ENCODE data around the gene NEK4. TPM values are rescaled to one million over a fixed set of nuclear protein-coding genes. Genes with fewer than 3 reads are reported as not detected.
"Not testable (repeated sequence)": the region's sequence is repeated elsewhere in the genome, so short reads cannot be mapped to it uniquely, and the experiment has no call there.

Gene NEK4
- polyA plus RNA-seq, 10 donors: 8.6 to 13.6 (median 11.0) TPM

- peak; percentile 13 to 48 (median 33) for DNase-seq
These were observed 28.2 kb downstream of the NEK4 start for GRCh38 chr3:52742418-52743041.

GRCh38 chr3:52739730-52740129 is 31.0 kb downstream of the NEK4 start:
- no peak for DNase-seq

- DNase-seq: no peak
These were observed 37.4 kb downstream of the NEK4 start for GRCh38 chr3:52733256-52733891.

- DNase-seq: no peak
These were observed 39.1 kb downstream of the NEK4 start for GRCh38 chr3:52731590-52731989.

GRCh38 chr3:52730681-52731080 is 40.1 kb downstream of the NEK4 start:
- no peak for DNase-seq

GRCh38 chr3:52728753-52729152 is 42.0 kb downstream of the NEK4 start:
- DNase-seq: not testable (repeated sequence)

GRCh38 chr3:52724511-52724910 is 46.2 kb downstream of the NEK4 start:
- no peak for DNase-seq

GRCh38 chr3:52723935-52724334 is 46.8 kb downstream of the NEK4 start:
- DNase-seq: no peak

GRCh38 chr3:52722491-52722890 is 48.2 kb downstream of the NEK4 start:
- DNase-seq: no peak

- no peak for DNase-seq
These were observed 49.1 kb downstream of the NEK4 start for GRCh38 chr3:52721730-52722008.

- DNase-seq: peak in 1 of 3 donors; percentile 27
These were observed 49.6 kb downstream of the NEK4 start for GRCh38 chr3:52721002-52721729.

- no peak for DNase-seq
These were observed 51.1 kb downstream of the NEK4 start for GRCh38 chr3:52719618-52720017.

- DNase-seq: no peak
These were observed 54.9 kb downstream of the NEK4 start for GRCh38 chr3:52715714-52716305.

GRCh38 chr3:52714335-52715302 is 56.1 kb downstream of the NEK4 start:
- DNase-seq: peak in 1 of 3 donors; percentile 20

GRCh38 chr3:52712291-52713212 is 58.2 kb downstream of the NEK4 start:
- DNase-seq: no peak

- DNase-seq: no peak
These were observed 60.2 kb downstream of the NEK4 start for GRCh38 chr3:52710512-52710911.

- no peak for DNase-seq
These were observed 63.2 kb downstream of the NEK4 start for GRCh38 chr3:52707585-52707984.

- peak; percentile 85 to 99 (median 95) for DNase-seq
These were observed 64.8 kb downstream of the NEK4 start, which contains the start of the genes GLT8D1 and SPCS1 for GRCh38 chr3:52705688-52706686. GLT8D1 (minus strand) TSS chr3:52705791; CDS start chr3:52700460, 5,331 bp downstream. SPCS1 (plus strand) TSS chr3:52706106; CDS start chr3:52706247, 141 bp downstream.

GRCh38 chr3:52705438-52705687 is 65.4 kb downstream of the NEK4 start:
- DNase-seq: no peak

Measured in muscle of back (tissue), 11 donors.